ENCODE data around the gene PARS2. TPM values are rescaled to one million over a fixed set of nuclear protein-coding genes. Genes with fewer than 3 reads are reported as not detected.

The PARS2 gene
- total RNA-seq, 2 donors from 2014 or later, result 2.8 to 3.1 TPM

- H3K36me3 ChIP-seq, result peaks cover 57% of the 10 kb centered on the region
- H3K27ac ChIP-seq, result no peak overlapping the region
- H3K9me3 ChIP-seq, result no peaks in the 10 kb centered on the region
- H3K4me3 ChIP-seq, result no peak overlapping the region
- DNase-seq (ENCODE audit: low spot score), result no peak
- H3K27me3 ChIP-seq (replicated peaks; ENCODE audit: insufficient read depth), result no peaks in the 10 kb centered on the region
- H3K4me1 ChIP-seq (ENCODE audit: control insufficient read depth in 1 of 2, low read depth in 2 of 2), result peaks cover 0 to 9% of the 10 kb centered on the region in 2 donors
- ATAC-seq (ENCODE audit: insufficient number of reproducible peaks, low FRiP score, low read depth), result no peak
- no peak for TF ChIP-seq CTCF (IDR thresholded peaks at IDR 0.05)
Observed at GRCh38 chr1:54736685-54737084, 27.6 kb downstream of the PARS2 start.

GRCh38 chr1:54728027-54728426 is 36.3 kb downstream of the PARS2 start:
- TF ChIP-seq CTCF (IDR thresholded peaks at IDR 0.05), result no peak
- no peaks in the 10 kb centered on the region for H3K4me1 ChIP-seq (ENCODE audit: control insufficient read depth in 1 of 2, low read depth in 2 of 2)
- H3K4me3 ChIP-seq, result no peak overlapping the region
- no peak overlapping the region for H3K27ac ChIP-seq
- no peaks in the 10 kb centered on the region for H3K9me3 ChIP-seq
- ATAC-seq (ENCODE audit: insufficient number of reproducible peaks, low FRiP score, low read depth) (no peak), DNase-seq (ENCODE audit: low spot score) (no peak)
- no peaks in the 10 kb centered on the region for H3K27me3 ChIP-seq (replicated peaks; ENCODE audit: insufficient read depth)
- peaks cover 45% of the 10 kb centered on the region for H3K36me3 ChIP-seq

- H3K9me3 ChIP-seq, result no peaks in the 10 kb centered on the region
- no peaks in the 10 kb centered on the region for H3K27me3 ChIP-seq (replicated peaks; ENCODE audit: insufficient read depth)
- DNase-seq (ENCODE audit: low spot score) (no peak), ATAC-seq (ENCODE audit: insufficient number of reproducible peaks, low FRiP score, low read depth) (no peak)
- H3K4me1 ChIP-seq (ENCODE audit: control insufficient read depth in 1 of 2, low read depth in 2 of 2), result no peaks in the 10 kb centered on the region
- no peak overlapping the region for H3K27ac ChIP-seq
- peaks cover 45% of the 10 kb centered on the region for H3K36me3 ChIP-seq
- no peak for TF ChIP-seq CTCF (IDR thresholded peaks at IDR 0.05)
- no peak overlapping the region for H3K4me3 ChIP-seq
Observed at GRCh38 chr1:54724771-54725170, 39.6 kb downstream of the PARS2 start.

- H3K27me3 ChIP-seq (replicated peaks; ENCODE audit: insufficient read depth), result no peaks in the 10 kb centered on the region
- no peaks in the 10 kb centered on the region for H3K4me1 ChIP-seq (ENCODE audit: control insufficient read depth in 1 of 2, low read depth in 2 of 2)
- H3K4me3 ChIP-seq, result no peak overlapping the region
- ATAC-seq (ENCODE audit: insufficient number of reproducible peaks, low FRiP score, low read depth) (no peak), DNase-seq (ENCODE audit: low spot score) (no peak)
- TF ChIP-seq CTCF (IDR thresholded peaks at IDR 0.05), result no peak
- peaks cover 38% of the 10 kb centered on the region for H3K36me3 ChIP-seq
- no peak overlapping the region for H3K27ac ChIP-seq
- no peaks in the 10 kb centered on the region for H3K9me3 ChIP-seq
Observed at GRCh38 chr1:54723985-54724384, 40.3 kb downstream of the PARS2 start.

GRCh38 chr1:54721719-54722118 is 42.6 kb downstream of the PARS2 start:
- no peak for DNase-seq (ENCODE audit: low spot score)
- H3K36me3 ChIP-seq, result peaks cover 34% of the 10 kb centered on the region
- no peak for TF ChIP-seq CTCF (IDR thresholded peaks at IDR 0.05)
- H3K4me3 ChIP-seq, result no peak overlapping the region
- no peaks in the 10 kb centered on the region for H3K9me3 ChIP-seq
- H3K27me3 ChIP-seq (replicated peaks; ENCODE audit: insufficient read depth), result no peaks in the 10 kb centered on the region
- H3K4me1 ChIP-seq (ENCODE audit: control insufficient read depth in 1 of 2, low read depth in 2 of 2), result peaks cover 0 to 5% of the 10 kb centered on the region in 2 donors
- ATAC-seq (ENCODE audit: insufficient number of reproducible peaks, low FRiP score, low read depth), result no peak
- H3K27ac ChIP-seq, result no peak overlapping the region
